Right lobe of liver (tissue), 4 donors: ENCODE data around the gene FHOD1.

Experiments used
- POLR2A ChIP-seq: fragments of 450-650 bp; IDR thresholded peaks from one replicate; pipeline ENCODE4 v1.6.1; 2017; ENCODE audit warnings: antibody characterized with exemption, mild to moderate bottlenecking
- TF ChIP-seq, protein P1 (sequence below), 4 donors: fragments of 200-600 bp in 3 of 4; fragments of 450-650 bp in 1 of 4; IDR thresholded peaks; one replicate each; pipeline versions ENCODE4 v1.5.1 to v1.8.0; 2016 to 2022; ENCODE audit warnings: antibody characterized with exemption in 4 of 4, mild to moderate bottlenecking in 2 of 4
- donor health status: DM: no; HTN: no; CAD: no.
- donor health status: DM: no; HTN: no; CAD: no.
- donor health status: DM: no; HTN: yes; CAD: no.

GRCh38 chr16:67296420-67296819 lies 49.1 kb upstream of the FHOD1 start:
- TF ChIP-seq, protein P1, sequence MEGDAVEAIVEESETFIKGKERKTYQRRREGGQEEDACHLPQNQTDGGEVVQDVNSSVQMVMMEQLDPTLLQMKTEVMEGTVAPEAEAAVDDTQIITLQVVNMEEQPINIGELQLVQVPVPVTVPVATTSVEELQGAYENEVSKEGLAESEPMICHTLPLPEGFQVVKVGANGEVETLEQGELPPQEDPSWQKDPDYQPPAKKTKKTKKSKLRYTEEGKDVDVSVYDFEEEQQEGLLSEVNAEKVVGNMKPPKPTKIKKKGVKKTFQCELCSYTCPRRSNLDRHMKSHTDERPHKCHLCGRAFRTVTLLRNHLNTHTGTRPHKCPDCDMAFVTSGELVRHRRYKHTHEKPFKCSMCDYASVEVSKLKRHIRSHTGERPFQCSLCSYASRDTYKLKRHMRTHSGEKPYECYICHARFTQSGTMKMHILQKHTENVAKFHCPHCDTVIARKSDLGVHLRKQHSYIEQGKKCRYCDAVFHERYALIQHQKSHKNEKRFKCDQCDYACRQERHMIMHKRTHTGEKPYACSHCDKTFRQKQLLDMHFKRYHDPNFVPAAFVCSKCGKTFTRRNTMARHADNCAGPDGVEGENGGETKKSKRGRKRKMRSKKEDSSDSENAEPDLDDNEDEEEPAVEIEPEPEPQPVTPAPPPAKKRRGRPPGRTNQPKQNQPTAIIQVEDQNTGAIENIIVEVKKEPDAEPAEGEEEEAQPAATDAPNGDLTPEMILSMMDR (IDR thresholded peaks at IDR 0.05), result no peak
- TF ChIP-seq POLR2A, result no peak
